GM10847 (cell line): ENCODE measurements around the gene UBXN6.

Source experiments
- POLR2A ChIP-seq: IDR thresholded peaks from 2 replicates; pipeline ENCODE4 v1.6.1; 2011; ENCODE audit not compliant: insufficient read length; ENCODE audit errors: extremely low read depth

The UBXN6 gene

GRCh38 chr19:4498694-4499093, 41.1 kb upstream of the UBXN6 start:
- TF ChIP-seq POLR2A: no peak

- no peak for TF ChIP-seq POLR2A
These were observed 40.3 kb upstream of the UBXN6 start for GRCh38 chr19:4497770-4498389.

- no peak for TF ChIP-seq POLR2A
These were observed 38.7 kb upstream of the UBXN6 start for GRCh38 chr19:4496304-4496703.

- no peak for TF ChIP-seq POLR2A
These were observed 37.9 kb upstream of the UBXN6 start for GRCh38 chr19:4495471-4495870.

- no peak for TF ChIP-seq POLR2A
These were observed 37.1 kb upstream of the UBXN6 start for GRCh38 chr19:4494691-4495064.

- TF ChIP-seq POLR2A: no peak
These were observed 36.5 kb upstream of the UBXN6 start for GRCh38 chr19:4493929-4494690.

- TF ChIP-seq POLR2A: no peak
These were observed 35.7 kb upstream of the UBXN6 start for GRCh38 chr19:4493104-4493928.

GRCh38 chr19:4492337-4493103, 34.9 kb upstream of the UBXN6 start:
- no peak for TF ChIP-seq POLR2A

- TF ChIP-seq POLR2A: no peak
These were observed 33.9 kb upstream of the UBXN6 start for GRCh38 chr19:4491446-4491845.

- no peak for TF ChIP-seq POLR2A
These were observed 30.9 kb upstream of the UBXN6 start for GRCh38 chr19:4488496-4488895.

- no peak for TF ChIP-seq POLR2A
These were observed 30.0 kb upstream of the UBXN6 start for GRCh38 chr19:4487572-4487971.

- no peak for TF ChIP-seq POLR2A
These were observed 25.8 kb upstream of the UBXN6 start for GRCh38 chr19:4483385-4483784.

- no peak for TF ChIP-seq POLR2A
These were observed 25.2 kb upstream of the UBXN6 start for GRCh38 chr19:4482721-4483364.

GRCh38 chr19:4477034-4477801, 19.6 kb upstream of the UBXN6 start:
- TF ChIP-seq POLR2A: no peak
